OCI-LY3 (cell line): ENCODE data around the gene CA5B.

Experiments
- EZH2phosphoT487 ChIP-seq: fragments of 200-600 bp; shearing (Covaris generic); IDR thresholded peaks from 2 replicates; pipeline ENCODE4 v1.6.1; 2018; ENCODE audit warnings: antibody characterized with exemption, mixed run types, low read depth
- TF ChIP-seq, protein P1 (sequence below): fragments of 200-600, 300-600 bp; sonication (generic); IDR thresholded peaks from 2 replicates; pipeline ENCODE4 v1.5.1; 2014; ENCODE audit warnings: antibody characterized with exemption, low read length, low read depth

GRCh38 chrX:15723887-15724517 is 14.1 kb upstream of the CA5B start:
- TF ChIP-seq, protein P1, sequence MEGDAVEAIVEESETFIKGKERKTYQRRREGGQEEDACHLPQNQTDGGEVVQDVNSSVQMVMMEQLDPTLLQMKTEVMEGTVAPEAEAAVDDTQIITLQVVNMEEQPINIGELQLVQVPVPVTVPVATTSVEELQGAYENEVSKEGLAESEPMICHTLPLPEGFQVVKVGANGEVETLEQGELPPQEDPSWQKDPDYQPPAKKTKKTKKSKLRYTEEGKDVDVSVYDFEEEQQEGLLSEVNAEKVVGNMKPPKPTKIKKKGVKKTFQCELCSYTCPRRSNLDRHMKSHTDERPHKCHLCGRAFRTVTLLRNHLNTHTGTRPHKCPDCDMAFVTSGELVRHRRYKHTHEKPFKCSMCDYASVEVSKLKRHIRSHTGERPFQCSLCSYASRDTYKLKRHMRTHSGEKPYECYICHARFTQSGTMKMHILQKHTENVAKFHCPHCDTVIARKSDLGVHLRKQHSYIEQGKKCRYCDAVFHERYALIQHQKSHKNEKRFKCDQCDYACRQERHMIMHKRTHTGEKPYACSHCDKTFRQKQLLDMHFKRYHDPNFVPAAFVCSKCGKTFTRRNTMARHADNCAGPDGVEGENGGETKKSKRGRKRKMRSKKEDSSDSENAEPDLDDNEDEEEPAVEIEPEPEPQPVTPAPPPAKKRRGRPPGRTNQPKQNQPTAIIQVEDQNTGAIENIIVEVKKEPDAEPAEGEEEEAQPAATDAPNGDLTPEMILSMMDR = no peak
- no peak for TF ChIP-seq EZH2phosphoT487
